H9 (cell line): Measurements from ENCODE around the gene HCK. TPM values are rescaled to one million over a fixed set of nuclear protein-coding genes. Genes with fewer than 3 reads are reported as not detected.

Source experiments
- DNase-seq: peaks from one replicate; pipeline ENCODE4 v3.0.0-alpha.2; 2017
- H2AFZ ChIP-seq: one replicate; pipeline ENCODE4 v1.6.1; 2013; ENCODE audit warnings: mild to moderate bottlenecking, low read length, control low read depth, moderate library complexity
- H2AK5ac ChIP-seq: 2 replicates; pipeline ENCODE4 v1.6.1; 2013; ENCODE audit warnings: low read length, control low read depth, mixed read lengths; ENCODE audit not compliant: insufficient read length
- H2BK120ac ChIP-seq: one replicate; pipeline ENCODE4 v1.6.1; 2013; ENCODE audit warnings: low read depth, mild to moderate bottlenecking, low read length, control low read depth, inconsistent platforms; ENCODE audit not compliant: poor library complexity, severe bottlenecking
- H2BK12ac ChIP-seq: 2 replicates; pipeline ENCODE4 v1.6.1; 2013; ENCODE audit warnings: low read length, control low read depth, mixed read lengths, low read depth; ENCODE audit not compliant: insufficient read length
- H2BK15ac ChIP-seq: 2 replicates; pipeline ENCODE4 v1.6.1; 2013; ENCODE audit warnings: low read depth, low read length, control low read depth
- H2BK20ac ChIP-seq: one replicate; pipeline ENCODE4 v1.6.1; 2013; ENCODE audit warnings: low read depth, mild to moderate bottlenecking, low read length, control low read depth, inconsistent platforms; ENCODE audit not compliant: poor library complexity, severe bottlenecking
- H2BK5ac ChIP-seq: 2 replicates; pipeline ENCODE4 v1.6.1; 2013; ENCODE audit warnings: low read length, control low read depth, mixed read lengths; ENCODE audit not compliant: insufficient read length
- H3K14ac ChIP-seq: 2 replicates; pipeline ENCODE4 v1.6.1; 2013; ENCODE audit warnings: low read length, control low read depth; ENCODE audit not compliant: insufficient read depth
- H3K18ac ChIP-seq: 2 replicates; pipeline ENCODE4 v1.6.1; 2013; ENCODE audit warnings: low read depth, mild to moderate bottlenecking, mixed read lengths, low read length, control low read depth; ENCODE audit not compliant: insufficient read length
- H3K23ac ChIP-seq: 2 replicates; pipeline ENCODE4 v1.6.1; 2013; ENCODE audit warnings: low read length, control low read depth, mixed read lengths, low read depth; ENCODE audit not compliant: insufficient read length
- H3K23me2 ChIP-seq: 2 replicates; pipeline ENCODE4 v1.6.1; 2013; ENCODE audit warnings: low read depth, mild to moderate bottlenecking, mixed read lengths, low read length, control low read depth; ENCODE audit not compliant: insufficient read length, poor library complexity, severe bottlenecking
- H3K27ac ChIP-seq: 2 replicates; pipeline ENCODE4 v1.5.1; 2013; ENCODE audit warnings: low read length, control low read depth, mixed read lengths, low read depth; ENCODE audit not compliant: insufficient read length
- H3K27me3 ChIP-seq: 2 replicates; pipeline ENCODE4 v1.6.1; 2013; ENCODE audit warnings: low read length, control low read depth, inconsistent platforms; ENCODE audit not compliant: insufficient read depth
- H3K4ac ChIP-seq: 2 replicates; pipeline ENCODE4 v1.6.1; 2013; ENCODE audit warnings: low read depth, mild to moderate bottlenecking, control low read depth, inconsistent platforms, low read length, moderate library complexity
- H3K4me1 ChIP-seq: 2 replicates; pipeline ENCODE4 v1.6.1; 2013; ENCODE audit warnings: low read length, control low read depth, inconsistent platforms; ENCODE audit not compliant: insufficient read depth
- H3K4me2 ChIP-seq: 2 replicates; pipeline ENCODE4 v1.6.1; 2013; ENCODE audit warnings: low read length, control low read depth, mixed read lengths; ENCODE audit not compliant: insufficient read length, insufficient read depth
- H3K56ac ChIP-seq: 2 replicates; pipeline ENCODE4 v1.6.1; 2013; ENCODE audit warnings: low read depth, mild to moderate bottlenecking, mixed read lengths, low read length, control low read depth; ENCODE audit not compliant: insufficient read length
- H3K79me1 ChIP-seq: 2 replicates; pipeline ENCODE4 v1.6.1; 2013; ENCODE audit warnings: low read depth, mild to moderate bottlenecking, moderate library complexity, low read length, control low read depth, inconsistent platforms; ENCODE audit not compliant: insufficient read depth, poor library complexity, severe bottlenecking
- H3K79me2 ChIP-seq: 2 replicates; pipeline ENCODE4 v1.6.1; 2013; ENCODE audit warnings: low read length, control low read depth, inconsistent platforms; ENCODE audit not compliant: insufficient read depth
- H3K9ac ChIP-seq: 2 replicates; pipeline ENCODE4 v1.6.1; 2013; ENCODE audit warnings: low read length, control low read depth, mixed read lengths; ENCODE audit not compliant: insufficient read length; ENCODE audit errors: extremely low read depth
- H3K9me3 ChIP-seq: one replicate; pipeline ENCODE4 v1.6.1; 2013; ENCODE audit warnings: low read depth, low read length, inconsistent platforms; ENCODE audit not compliant: control insufficient read depth
- H3T11ph ChIP-seq: one replicate; pipeline ENCODE4 v1.6.1; 2013; ENCODE audit warnings: mild to moderate bottlenecking, low read length, control low read depth, inconsistent platforms
- H4K20me1 ChIP-seq: one replicate; pipeline ENCODE4 v1.6.1; 2013; ENCODE audit not compliant: control insufficient read depth, insufficient read length, insufficient read depth
- H4K5ac ChIP-seq: 2 replicates; pipeline ENCODE4 v1.6.1; 2013; ENCODE audit warnings: low read depth, mild to moderate bottlenecking, mixed read lengths, low read length, control low read depth; ENCODE audit not compliant: insufficient read length
- H4K8ac ChIP-seq: replicated peaks from 2 replicates; pipeline ENCODE4 v1.6.1; 2013; ENCODE audit warnings: low read length, control low read depth, mixed read lengths, low read depth; ENCODE audit not compliant: insufficient read length
- H4K91ac ChIP-seq: 2 replicates; pipeline ENCODE4 v1.6.1; 2013; ENCODE audit warnings: low read depth, mild to moderate bottlenecking, moderate library complexity, mixed read lengths, low read length, control low read depth; ENCODE audit not compliant: insufficient read length
- H3K27ac Mint-ChIP-seq, 3 experiments: 2 replicates in 2 of 3; 3 replicates in 1 of 3; pipeline ENCODE4 v1.8.0; 2020 to 2021; ENCODE audit warnings: mixed read lengths in 3 of 3, mild to moderate bottlenecking in 1 of 3, moderate library complexity in 1 of 3
- H3K27me3 Mint-ChIP-seq: 2 replicates; pipeline ENCODE4 v1.8.0; 2021; ENCODE audit warnings: low read depth, mild to moderate bottlenecking, moderate library complexity, mixed read lengths
- H3K36me3 Mint-ChIP-seq, 3 experiments: 2 replicates in 2 of 3; 3 replicates in 1 of 3; pipeline ENCODE4 v1.8.0; 2020 to 2021; ENCODE audit warnings: low read depth in 3 of 3, mixed read lengths in 3 of 3; ENCODE audit not compliant: insufficient read depth in 1 of 3
- H3K4me1 Mint-ChIP-seq, 2 experiments: 2 replicates each; pipeline ENCODE4 v1.8.0; 2020; ENCODE audit warnings: mixed read lengths in 2 of 2
- H3K4me3 Mint-ChIP-seq, 2 experiments: 2 replicates in 1 of 2; 3 replicates in 1 of 2; pipeline ENCODE4 v1.8.0; 2020 to 2021; ENCODE audit warnings: mild to moderate bottlenecking in 2 of 2, mixed read lengths in 2 of 2, moderate library complexity in 1 of 2
- H3K9me3 Mint-ChIP-seq, 2 experiments: 2 replicates in 1 of 2; 3 replicates in 1 of 2; pipeline ENCODE4 v1.8.0; 2020; ENCODE audit warnings: mild to moderate bottlenecking in 2 of 2, mixed read lengths in 2 of 2, moderate library complexity in 1 of 2
- WGBS: extraction: QIAGEN DNeasy Blood & Tissue Kit; methylation state at CpG from one replicate; pipeline ENCODE4 v1.1.7; 2013; ENCODE audit warnings: missing lambda C conversion rate, low lambda C conversion rate, mixed read lengths; ENCODE audit not compliant: insufficient read length; ENCODE audit errors: extremely low coverage; 5-methylcytosine and 5-hydroxymethylcytosine counted together
- total RNA-seq: library from RNA; stranded (reverse); gene quantifications from 2 replicates; pipeline ENCODE4 v1.2.1, GENCODE V29; 2021
- TF ChIP-seq, protein P1 (sequence below): fragments of 200-600 bp; sonication (generic); conservative IDR thresholded peaks from 3 replicates; pipeline ENCODE4 v1.8.0; 2021; ENCODE audit warnings: antibody characterized with exemption, mild to moderate bottlenecking

Gene HCK
- total RNA-seq, 1 experiment from 2014 or later: 1.7 TPM

DNA sequence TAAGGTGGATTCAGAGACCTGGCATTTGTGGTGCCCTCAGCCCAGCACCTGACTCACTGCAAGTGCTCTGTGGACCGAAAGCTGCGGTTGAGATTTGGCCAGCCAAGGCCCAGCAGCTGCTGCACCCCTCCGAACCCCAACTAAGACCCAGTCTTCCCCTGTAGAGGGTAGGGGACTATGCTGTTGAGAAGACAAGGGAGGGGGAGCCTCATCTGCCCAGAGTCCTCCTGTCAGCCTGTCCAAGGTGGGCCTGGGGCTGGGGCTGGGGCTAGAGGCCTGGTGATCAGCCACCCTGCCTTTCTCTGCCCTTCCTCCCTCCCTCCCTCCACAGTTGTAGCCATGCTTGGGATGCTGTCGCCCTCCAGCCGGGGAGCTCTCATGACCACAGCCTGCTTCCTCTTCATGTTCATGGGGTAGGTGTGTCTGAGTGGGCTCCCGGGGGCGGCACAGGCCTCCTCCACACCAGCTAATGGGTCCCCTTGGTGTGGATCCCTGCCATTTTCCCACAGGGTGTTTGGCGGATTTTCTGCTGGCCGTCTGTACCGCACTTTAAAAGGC, 98.3 kb downstream of the HCK start:
- peaks cover 0 to 4% of the 10 kb centered on the region in 2 experiments; a peak in 1 of 4 replicates for H3K4me1 Mint-ChIP-seq
- Histone ChIP-seq H3K9ac (no peak overlapping the region), H2BK120ac (no peak overlapping the region)

More for the DNA sequence above, 98.3 kb downstream of the HCK start:
- Histone ChIP-seq H3K4me1 (no peaks in the 10 kb centered on the region), H3K4ac (no peak overlapping the region), H3K56ac (no peak overlapping the region), H3K27ac (no peak overlapping the region), H3T11ph (no peak overlapping the region), H4K8ac (no peak overlapping the region), H3K4me2 (no peak overlapping the region), H2BK5ac (no peak overlapping the region), H3K18ac (no peak overlapping the region), H3K23ac (no peak overlapping the region), H3K27me3 (no peaks in the 10 kb centered on the region), H3K9me3 (no peaks in the 10 kb centered on the region), H4K20me1 (no peaks in the 10 kb centered on the region), H3K79me1 (no peaks in the 10 kb centered on the region), H3K23me2 (no peaks in the 10 kb centered on the region), H2BK15ac (no peak overlapping the region), H3K14ac (no peak overlapping the region), H3K79me2 (no peaks in the 10 kb centered on the region), H2AK5ac (no peak overlapping the region), H4K5ac (no peak overlapping the region), H2BK20ac (no peak overlapping the region), H2BK12ac (no peak overlapping the region), H4K91ac (no peak overlapping the region), H2AFZ (no peak overlapping the region)
- Mint-ChIP-seq H3K27me3 (no peaks in the 10 kb centered on the region), H3K27ac (peak overlapping the region in 1 of 3 experiments; percentile 61; a peak in 2 of 7 replicates), H3K9me3 (no peaks in the 10 kb centered on the region), H3K36me3 (peaks cover 29 to 91% (median 73%) of the 10 kb centered on the region in 3 experiments), H3K4me3 (no peak overlapping the region)
- no CpG with 5 or more reads among the region's 10 CpGs for WGBS
- TF ChIP-seq, protein P1, sequence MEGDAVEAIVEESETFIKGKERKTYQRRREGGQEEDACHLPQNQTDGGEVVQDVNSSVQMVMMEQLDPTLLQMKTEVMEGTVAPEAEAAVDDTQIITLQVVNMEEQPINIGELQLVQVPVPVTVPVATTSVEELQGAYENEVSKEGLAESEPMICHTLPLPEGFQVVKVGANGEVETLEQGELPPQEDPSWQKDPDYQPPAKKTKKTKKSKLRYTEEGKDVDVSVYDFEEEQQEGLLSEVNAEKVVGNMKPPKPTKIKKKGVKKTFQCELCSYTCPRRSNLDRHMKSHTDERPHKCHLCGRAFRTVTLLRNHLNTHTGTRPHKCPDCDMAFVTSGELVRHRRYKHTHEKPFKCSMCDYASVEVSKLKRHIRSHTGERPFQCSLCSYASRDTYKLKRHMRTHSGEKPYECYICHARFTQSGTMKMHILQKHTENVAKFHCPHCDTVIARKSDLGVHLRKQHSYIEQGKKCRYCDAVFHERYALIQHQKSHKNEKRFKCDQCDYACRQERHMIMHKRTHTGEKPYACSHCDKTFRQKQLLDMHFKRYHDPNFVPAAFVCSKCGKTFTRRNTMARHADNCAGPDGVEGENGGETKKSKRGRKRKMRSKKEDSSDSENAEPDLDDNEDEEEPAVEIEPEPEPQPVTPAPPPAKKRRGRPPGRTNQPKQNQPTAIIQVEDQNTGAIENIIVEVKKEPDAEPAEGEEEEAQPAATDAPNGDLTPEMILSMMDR: no peak
- no peak for DNase-seq

Other genes starting within 250 kb of the HCK start
- gene MYLK2, start 232.9 kb upstream of the HCK start, total RNA-seq: 0.57 and 0.74 TPM in 2 replicates
- 0.22 TPM in 1 of 2 replicates, not detected in the other for gene FOXS1, start 206.6 kb upstream of the HCK start, total RNA-seq
- 5.6 and 6.7 TPM in 2 replicates for gene DUSP15, start 181.7 kb upstream of the HCK start, total RNA-seq
- gene TTLL9, start 181.6 kb upstream of the HCK start, total RNA-seq: 0.13 and 0.20 TPM in 2 replicates
- 31.1 and 32.2 TPM in 2 replicates for gene PDRG1, start 100.2 kb upstream of the HCK start, total RNA-seq
- 1.3 and 1.5 TPM in 2 replicates for gene XKR7, start 84.1 kb upstream of the HCK start, total RNA-seq
- 4.6 and 5.2 TPM in 2 replicates for gene CCM2L, start 41.8 kb upstream of the HCK start, total RNA-seq
- 59.4 and 62.3 TPM in 2 replicates for gene TM9SF4, start 57.5 kb downstream of the HCK start, total RNA-seq
- 42.8 and 44.4 TPM in 2 replicates for gene PLAGL2, start 155.5 kb downstream of the HCK start, total RNA-seq
- gene POFUT1, start 155.6 kb downstream of the HCK start, total RNA-seq: 39.0 and 41.2 TPM in 2 replicates
- 28.3 and 29.7 TPM in 2 replicates for gene KIF3B, start 225.4 kb downstream of the HCK start, total RNA-seq